IPS-11a (cell line): ENCODE measurements around the gene SND1.

Experiments used
- H3K4me3 ChIP-seq: one replicate; pipeline ENCODE4 v1.5.1; 2013; ENCODE audit warnings: low read depth, low read length, control low read depth

Gene SND1

DNA sequence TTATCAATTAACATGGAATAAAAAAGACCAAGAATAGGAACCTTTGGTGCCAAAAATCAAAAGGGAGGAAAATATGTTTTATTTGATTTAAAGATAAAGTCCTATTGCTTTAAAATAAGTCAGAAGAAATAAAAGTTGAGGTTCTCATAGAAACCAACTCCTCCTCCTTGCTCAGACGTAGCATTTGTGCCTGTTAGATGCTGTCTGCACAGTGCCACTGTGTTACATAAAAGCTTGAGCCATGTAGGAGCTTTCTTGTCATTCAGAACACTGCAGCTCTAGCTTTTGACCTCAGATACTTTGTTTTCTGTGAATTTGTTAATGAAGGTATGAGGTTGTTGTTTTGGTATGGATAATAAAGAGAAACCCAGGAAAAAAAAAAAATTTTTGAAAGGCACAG, 328.9 kb downstream of the SND1 start:
- no peak overlapping the region for H3K4me3 ChIP-seq

DNA sequence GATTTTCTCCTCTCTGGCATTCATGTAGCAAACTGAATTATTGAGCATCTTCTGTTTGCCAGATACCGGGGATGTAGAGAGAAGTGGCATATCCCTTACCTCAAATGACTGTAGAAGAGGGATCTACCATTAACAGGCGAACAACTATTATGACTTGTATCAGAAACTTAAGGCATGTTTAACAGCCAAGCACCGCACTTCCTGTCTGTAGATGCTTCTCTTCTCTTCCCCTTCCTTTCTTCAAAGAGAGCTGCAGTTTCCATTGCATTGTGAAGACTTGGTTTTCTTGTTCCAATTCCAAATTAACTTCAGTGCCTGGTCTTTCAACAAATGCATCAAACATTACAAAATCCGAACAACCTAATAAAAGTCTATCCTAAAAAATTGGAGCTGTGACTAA, 330.0 kb downstream of the SND1 start:
- H3K4me3 ChIP-seq = no peak overlapping the region

DNA sequence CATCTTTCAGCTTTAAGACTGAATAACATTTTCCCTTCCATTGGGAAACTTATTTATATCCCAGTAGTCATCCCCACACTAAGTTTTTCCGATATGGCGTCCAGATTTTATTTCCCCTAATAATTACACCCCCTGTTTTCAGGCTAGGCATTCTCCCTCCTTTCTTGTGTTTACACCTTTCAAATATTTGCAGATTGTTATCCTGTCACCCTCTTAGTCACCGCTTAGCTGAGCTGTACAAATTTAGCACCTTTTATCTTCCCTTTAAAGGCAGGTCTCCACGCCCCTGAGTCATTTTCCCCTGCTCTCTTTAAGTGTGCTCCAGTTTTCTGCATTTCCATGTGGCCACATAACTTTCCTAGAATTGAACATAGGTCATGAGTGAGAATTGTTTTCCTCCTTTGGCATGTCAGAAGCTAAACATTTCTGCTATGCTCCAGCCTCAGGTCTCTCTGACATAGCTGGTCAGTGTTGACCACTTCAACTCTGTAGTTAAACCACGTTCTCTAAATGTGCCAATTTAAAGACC, 331.9 kb downstream of the SND1 start:
- no peak overlapping the region for H3K4me3 ChIP-seq

DNA sequence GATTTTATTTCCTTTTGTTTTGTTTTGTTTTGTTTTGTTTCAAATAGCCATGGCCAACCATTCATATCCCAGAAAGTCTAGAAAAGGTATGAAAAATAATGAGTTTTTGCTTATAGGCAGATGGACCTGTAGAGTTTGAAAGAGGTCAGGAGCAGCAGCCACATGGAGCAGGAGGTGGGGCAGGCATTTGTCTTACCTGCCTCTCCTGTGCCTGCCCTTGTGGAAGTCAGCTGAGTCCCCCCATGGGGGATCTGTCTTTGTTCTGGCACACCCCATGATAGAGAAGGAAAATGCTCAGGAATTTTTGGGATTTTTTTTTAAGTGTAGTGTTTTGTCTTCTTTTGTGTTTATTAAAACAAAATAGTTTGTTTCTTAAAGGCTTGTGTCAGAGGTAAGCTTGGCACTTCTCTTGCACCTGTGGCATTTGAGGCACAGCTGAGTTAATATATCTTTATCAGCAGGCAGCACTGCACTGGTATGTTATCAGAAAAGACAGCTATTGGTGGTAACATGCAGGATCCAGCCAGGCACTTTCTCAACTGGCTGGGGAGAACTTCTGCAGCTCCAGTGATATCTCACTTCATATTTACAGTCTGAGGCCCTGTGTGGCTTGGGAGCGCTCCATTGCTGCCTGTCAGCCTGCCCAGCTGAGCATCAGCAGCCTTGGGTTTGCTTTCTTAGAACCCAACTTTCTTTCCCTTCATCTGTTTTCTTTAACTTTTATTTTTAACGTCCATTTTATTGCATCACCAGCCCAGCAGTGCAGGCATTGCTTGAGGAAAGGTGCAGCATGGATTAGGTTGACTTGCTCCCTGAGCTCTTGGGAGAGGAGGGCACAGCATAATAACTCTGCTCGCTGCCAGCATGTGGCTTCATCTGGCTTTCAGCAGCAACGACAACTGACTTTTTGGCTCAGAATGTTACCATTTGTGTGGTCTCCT, 334.9 kb downstream of the SND1 start:
- H3K4me3 ChIP-seq = no peak overlapping the region

DNA sequence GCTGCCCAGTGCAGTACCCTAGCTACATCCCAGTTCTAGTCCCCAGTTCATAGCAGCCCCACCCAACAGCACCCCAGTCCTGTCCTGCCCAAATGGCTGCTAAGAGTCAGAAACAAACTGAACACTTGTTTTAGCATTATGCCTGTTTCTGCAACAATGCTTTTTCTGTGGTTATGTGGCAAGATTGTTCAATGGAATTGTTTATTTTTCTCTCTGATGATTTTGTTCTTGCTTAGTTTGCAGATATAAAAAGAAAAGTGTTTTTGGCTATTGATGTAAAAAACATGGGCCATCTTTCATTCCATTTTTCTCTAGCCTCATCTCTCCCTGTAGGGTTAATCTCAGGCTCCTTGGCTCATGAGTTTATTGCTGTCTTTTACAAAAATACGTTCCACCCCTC, 336.8 kb downstream of the SND1 start:
- H3K4me3 ChIP-seq = no peak overlapping the region

DNA sequence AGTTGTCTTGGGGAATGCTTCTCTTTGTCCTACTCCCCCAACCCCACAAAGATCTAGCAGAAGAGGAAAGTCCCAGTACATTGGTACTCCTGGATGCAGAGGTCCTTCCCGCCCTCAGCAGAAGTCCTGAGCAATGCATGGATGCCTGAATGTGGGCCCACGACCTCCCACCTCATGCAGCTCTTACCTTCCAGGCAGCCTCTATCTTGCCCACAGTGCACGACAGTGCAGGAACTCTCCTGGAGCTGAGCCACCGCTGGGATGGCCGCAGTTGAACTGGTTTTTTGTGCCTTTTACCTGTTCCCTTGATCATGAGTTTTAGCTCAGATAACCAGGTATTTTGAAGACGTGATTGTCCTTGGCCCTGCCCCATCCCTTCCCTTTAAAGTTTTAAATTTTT, 341.3 kb downstream of the SND1 start:
- no peak overlapping the region for H3K4me3 ChIP-seq

DNA sequence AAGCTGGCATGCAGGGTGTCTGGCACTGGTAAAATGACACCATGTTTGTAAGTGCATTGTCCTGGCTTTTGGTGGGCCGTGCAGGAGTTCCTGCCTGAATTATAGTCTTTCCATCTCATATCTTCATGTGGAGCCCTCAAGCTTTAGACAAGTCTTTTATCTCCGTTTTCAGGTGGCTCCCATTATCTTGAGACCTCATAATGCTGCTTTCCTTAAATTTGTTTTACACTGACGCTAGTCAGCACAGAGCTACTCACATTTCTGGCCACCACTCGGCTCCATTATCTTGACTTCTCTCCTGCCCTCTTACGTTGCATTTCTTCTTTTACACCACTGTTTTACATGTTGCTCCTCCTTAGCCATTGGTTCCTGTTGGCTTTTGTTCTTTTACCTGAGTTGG, 342.0 kb downstream of the SND1 start:
- no peak overlapping the region for H3K4me3 ChIP-seq

DNA sequence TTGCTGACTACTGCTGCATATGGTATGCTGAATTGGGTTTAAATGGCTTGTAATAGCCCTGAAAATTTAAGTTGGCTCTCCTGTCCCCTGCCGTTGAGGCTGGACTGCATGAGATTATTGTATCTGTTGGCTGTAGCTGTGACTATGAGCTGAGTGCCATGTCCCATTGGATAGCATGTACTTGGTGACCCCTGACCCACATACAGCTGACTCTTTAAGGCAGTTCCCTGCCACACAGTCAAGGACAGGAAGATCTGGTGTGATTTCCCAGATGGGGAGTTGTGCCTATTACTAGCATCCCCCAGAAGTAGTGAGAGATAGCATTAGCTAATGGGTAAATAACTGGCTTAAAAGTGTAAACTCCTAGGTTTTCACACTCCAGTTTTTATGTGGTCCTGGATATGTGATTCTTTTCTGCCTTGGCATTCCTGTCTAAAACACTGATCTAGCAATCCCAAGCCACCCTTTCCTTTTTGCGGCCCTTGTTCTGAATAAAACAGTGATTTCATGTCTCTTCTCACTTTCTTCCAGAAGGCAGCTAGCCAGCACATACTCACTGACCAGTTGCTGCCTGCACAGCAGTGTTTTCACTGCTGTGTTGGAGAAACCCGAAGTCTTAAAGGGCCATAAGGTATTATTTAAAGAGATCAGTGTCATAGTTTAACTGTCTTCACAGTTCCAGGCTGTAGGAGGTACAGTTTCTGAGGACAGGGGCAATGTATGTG, 343.3 kb downstream of the SND1 start:
- H3K4me3 ChIP-seq = no peak overlapping the region

DNA sequence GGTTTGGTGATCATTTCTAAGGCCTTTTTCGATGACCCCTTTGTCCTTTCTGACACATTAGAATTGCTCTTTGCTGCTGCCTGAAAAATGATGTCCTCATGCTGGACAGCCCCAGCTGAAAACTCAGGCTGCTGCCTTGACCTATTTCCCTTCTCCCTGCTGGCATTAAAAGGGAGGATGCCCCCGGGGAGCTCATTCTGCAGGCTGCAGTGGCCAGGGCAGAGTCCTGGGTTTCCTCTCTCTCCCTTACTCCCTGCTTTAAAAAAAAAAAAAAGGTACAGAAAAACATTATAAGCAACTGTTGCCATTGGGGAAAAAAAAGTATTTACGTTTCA, 343.9 kb downstream of the SND1 start:
- no peak overlapping the region for H3K4me3 ChIP-seq

DNA sequence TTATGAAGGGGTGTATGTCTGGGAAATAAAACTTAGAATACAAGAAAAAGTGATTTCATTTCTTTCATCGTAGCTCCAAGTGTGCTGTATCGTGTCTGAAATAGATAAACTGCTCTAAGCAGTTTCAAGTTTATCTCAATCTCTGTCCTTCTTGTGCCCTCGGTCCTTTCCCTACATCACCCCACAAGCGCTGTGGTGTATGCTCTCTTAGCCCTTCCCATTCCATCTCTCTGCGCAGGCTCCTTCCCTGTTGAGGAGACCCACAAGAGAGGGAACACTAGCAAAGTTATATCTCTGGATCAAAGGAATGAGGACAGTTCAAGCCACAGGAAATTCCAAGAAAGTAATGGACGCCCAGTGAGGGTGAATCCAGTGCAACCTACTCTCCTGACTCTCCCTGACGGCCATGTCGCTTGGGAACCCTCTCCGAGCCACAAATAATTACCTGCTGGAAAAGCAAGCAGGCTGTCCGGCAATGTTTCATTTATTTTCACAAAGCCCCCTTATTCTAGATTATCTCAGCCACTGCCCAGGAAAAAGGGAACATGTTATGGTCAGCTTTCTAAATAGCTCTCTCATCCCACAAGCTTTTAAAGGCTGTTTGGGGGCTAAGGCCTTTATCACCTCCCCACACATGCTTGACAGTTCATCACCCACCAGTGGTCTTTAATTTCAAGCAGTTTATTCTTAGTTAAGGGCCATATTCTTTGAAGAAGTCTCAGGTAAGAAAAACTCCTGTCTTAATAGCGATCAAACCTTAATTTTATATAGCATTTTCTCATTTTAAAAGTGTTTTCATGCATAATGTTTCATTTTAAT, 344.5 kb downstream of the SND1 start:
- no peak overlapping the region for H3K4me3 ChIP-seq

DNA sequence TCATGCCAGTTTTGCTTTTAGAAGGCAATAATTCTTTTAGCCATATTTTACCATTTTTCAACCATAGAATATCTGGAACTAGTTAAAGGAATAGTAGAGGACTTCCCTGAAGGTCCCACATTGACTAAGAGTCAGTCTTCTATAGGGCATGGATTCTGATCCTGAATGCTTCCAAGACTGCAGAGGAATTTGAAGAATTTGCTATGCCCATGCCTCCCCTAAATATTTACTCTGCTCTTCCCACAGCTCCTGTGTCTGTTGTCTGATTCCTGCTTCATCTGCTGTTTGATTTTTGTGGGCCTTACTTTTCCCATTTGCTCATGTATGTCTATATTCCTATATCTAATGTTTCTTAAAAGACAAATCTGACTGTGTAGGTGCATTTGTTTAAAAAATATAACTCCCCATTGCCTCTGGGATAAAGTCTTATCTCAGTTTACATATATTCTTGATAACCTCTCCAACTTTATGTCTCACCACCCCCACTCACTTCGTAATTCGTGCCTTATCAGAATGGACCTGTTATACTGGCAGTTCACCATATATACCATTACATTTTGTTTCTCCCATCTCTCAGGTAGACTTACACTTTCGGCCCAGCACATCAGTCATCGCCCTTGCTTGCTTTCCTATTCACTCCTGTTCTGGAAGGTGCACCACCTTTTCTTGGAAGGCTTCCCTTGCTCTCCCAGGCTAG, 345.4 kb downstream of the SND1 start:
- no peak overlapping the region for H3K4me3 ChIP-seq

DNA sequence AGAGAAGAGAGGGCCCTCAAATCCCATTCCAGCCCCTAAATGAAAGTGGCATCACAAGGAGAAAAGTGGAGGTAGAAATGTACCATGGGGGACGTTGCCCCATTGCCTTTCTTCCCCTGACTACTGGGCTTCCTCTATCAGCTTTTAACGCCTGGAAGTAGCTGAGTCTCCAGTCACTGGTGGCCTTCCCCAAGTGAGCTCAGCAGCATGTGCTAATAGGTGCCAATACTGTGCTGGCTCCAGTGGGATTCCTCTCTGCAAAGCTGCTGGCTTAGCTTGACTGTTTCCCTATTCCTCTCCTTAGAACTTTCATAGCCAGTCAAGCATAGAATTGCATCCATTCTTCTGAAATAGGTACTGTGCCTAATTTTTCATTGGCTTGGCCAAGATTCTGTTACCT, 346.7 kb downstream of the SND1 start:
- H3K4me3 ChIP-seq = no peak overlapping the region

DNA sequence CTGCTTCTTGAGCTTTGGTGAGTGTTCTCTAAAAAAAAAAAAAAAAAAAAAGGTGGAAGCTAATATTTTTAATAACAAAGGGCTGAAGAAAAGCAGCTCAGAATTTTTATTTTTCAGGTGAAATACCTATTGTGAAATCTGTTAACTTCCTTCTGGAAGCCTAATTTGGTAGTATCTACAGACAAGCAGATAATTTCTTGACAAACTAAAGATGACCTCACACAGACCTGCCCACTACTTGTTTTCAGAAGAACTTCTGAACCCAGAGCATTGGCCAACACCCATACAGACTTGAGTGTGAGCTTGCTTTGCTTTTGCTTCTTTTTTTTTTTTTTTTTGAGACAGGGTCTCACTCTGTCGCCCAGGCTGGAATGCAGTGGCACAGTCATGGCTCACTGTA, 348.1 kb downstream of the SND1 start:
- H3K4me3 ChIP-seq = no peak overlapping the region

DNA sequence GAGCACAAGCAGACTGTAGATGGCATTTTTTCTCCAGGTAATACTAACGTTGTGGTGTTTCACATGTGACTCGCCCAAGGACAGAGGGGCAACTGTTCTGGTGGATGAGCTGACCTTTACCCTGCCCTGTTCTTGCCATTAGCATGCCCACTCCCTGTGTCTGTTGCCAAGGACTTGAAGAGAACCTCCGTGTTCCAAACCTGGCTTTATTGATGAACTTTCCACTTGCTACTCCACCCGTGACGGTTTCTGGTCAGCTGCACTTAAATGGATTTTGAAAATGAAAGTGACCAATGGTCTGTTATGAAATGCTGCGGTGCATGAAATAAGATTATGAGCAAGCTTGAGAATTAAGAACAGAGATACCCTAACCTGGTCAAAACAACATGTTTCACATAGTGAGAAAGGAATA, 348.9 kb downstream of the SND1 start:
- H3K4me3 ChIP-seq = no peak overlapping the region

DNA sequence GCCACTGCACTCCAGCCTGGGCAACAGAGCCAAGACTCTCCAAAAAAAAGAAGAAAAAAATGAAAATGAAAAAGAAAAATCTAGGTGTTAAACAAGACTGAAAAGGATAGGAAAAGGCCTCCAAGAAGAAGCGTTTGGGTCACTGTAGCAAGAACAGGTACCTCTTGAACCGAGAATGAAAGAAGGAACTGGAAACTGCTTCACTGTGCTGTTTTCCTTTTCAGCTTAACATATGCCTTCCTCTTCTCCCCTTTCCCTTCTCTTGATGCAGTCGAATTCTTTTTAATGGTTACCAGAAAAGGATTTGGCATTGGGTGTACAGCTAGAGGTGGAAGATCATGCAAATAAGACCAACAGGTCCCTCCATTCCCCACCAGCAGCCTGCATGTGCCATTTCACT, 351.2 kb downstream of the SND1 start:
- H3K4me3 ChIP-seq = no peak overlapping the region

GRCh38 chr7:128003787-128004186, 351.8 kb downstream of the SND1 start:
- H3K4me3 ChIP-seq = no peak overlapping the region

DNA sequence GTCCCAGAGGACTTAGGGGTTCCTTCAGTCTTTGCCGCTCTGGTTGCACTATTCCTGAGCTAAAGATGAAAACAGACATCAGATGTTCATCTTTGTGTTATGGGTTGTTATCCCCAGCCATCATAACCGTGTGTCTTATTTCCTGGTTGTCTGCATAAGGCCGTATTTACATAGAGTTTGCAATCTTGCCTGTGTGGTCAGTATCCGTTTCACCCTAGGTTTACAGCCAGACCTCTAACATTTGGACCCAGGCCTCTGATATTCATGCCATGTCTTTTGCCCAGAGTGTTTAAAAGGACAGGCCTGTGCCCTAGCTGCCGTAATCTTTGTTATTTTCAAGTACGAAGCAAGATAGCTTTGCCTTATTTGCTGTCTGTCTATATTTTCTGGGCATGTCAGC, 352.6 kb downstream of the SND1 start:
- H3K4me3 ChIP-seq = no peak overlapping the region

DNA sequence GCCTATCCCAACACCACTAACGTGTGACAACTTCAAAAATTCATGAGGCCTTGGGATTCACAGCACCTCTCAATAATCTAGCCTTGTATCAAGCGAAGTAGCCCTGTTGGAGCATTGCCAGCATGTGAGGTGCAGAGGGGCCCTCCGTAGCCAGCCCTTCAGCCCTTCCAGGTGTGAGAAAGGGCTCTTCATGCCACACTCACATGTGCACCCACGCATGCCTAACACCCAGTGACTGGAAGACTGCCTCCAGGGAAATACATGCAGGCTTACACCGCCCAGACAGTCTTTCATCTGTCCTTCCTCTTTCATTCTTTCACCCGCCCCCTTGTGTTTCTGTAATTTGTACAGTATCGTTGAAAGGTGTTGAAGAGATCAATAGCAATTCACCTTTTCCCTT, 353.1 kb downstream of the SND1 start:
- no peak overlapping the region for H3K4me3 ChIP-seq

- no peak overlapping the region for H3K4me3 ChIP-seq
These were observed 353.8 kb downstream of the SND1 start for GRCh38 chr7:128005759-128006159.

GRCh38 chr7:128006550-128007302, 354.7 kb downstream of the SND1 start:
- no peak overlapping the region for H3K4me3 ChIP-seq
